CD14-positive monocyte (primary cell): ENCODE measurements around the gene TMEM203. TPM values are rescaled to one million over a fixed set of nuclear protein-coding genes. Genes with fewer than 3 reads are reported as not detected.
A peak's percentile ranks its signal among the peaks of the same experiment; 100 is the strongest.

Source experiments
- DNase-seq, 3 donors: peaks; one replicate each; pipeline ENCODE4 v3.0.0-alpha.2; 2011 to 2022
- H2AFZ ChIP-seq: 2 replicates; pipeline ENCODE4 v1.6.0; 2012; ENCODE audit warnings: mild to moderate bottlenecking, low read depth, low read length, inconsistent platforms; ENCODE audit not compliant: insufficient read depth, poor library complexity, severe bottlenecking
- H3K27ac ChIP-seq, 2 donors: 1 replicate in 1 of 2; 2 replicates in 1 of 2; pipeline ENCODE4 v1.5.1; 2012 to 2013; ENCODE audit warnings: low read length in 2 of 2, control low read depth in 1 of 2, inconsistent platforms in 1 of 2, low read depth in 1 of 2, mild to moderate bottlenecking in 1 of 2
- H3K27me3 ChIP-seq, 2 donors: one replicate each; pipeline versions ENCODE4 v1.6.0 to v1.6.1; 2011 to 2013; ENCODE audit warnings: low read length in 2 of 2; ENCODE audit not compliant: control insufficient read depth in 2 of 2, insufficient read depth in 2 of 2
- H3K36me3 ChIP-seq, 2 donors: replicated peaks in 1 of 2; 1 replicate in 1 of 2; 2 replicates in 1 of 2; pipeline versions ENCODE4 v1.5.1 to v1.6.1; 2012 to 2013; ENCODE audit warnings: low read length in 2 of 2, control low read depth in 1 of 2, inconsistent platforms in 1 of 2, mild to moderate bottlenecking in 1 of 2; ENCODE audit not compliant: insufficient read depth in 2 of 2, control insufficient read depth in 1 of 2
- H3K4me1 ChIP-seq, 2 donors: 1 replicate in 1 of 2; 2 replicates in 1 of 2; pipeline versions ENCODE4 v1.5.1 to v1.6.1; 2012 to 2013; ENCODE audit warnings: low read length in 2 of 2, control low read depth in 1 of 2, inconsistent platforms in 1 of 2, mild to moderate bottlenecking in 1 of 2, moderate library complexity in 1 of 2; ENCODE audit not compliant: insufficient read depth in 2 of 2, control insufficient read depth in 1 of 2
- H3K4me2 ChIP-seq: replicated peaks from 2 replicates; pipeline ENCODE3; 2012; ENCODE audit warnings: low read length, moderate library complexity, mild to moderate bottlenecking; ENCODE audit not compliant: poor library complexity, severe bottlenecking; ENCODE audit errors: extremely low read depth
- H3K4me3 ChIP-seq, 3 experiments: fragments of 200-600 bp in 1 of 3; sonication (generic) in 1 of 3; replicated peaks in 1 of 3; 1 replicate in 2 of 3; 2 replicates in 1 of 3; pipeline ENCODE4 v1.5.1; 2011 to 2013; ENCODE audit warnings: low read length in 3 of 3, mild to moderate bottlenecking in 3 of 3, control low read depth in 2 of 3, low read depth in 2 of 3, inconsistent platforms in 1 of 3, moderate library complexity in 1 of 3
- H3K79me2 ChIP-seq: 2 replicates; pipeline ENCODE4 v1.6.0; 2012; ENCODE audit warnings: mild to moderate bottlenecking, control low read depth, inconsistent platforms, low read length, moderate library complexity; ENCODE audit not compliant: insufficient read depth
- H3K9ac ChIP-seq: 2 replicates; pipeline ENCODE4 v1.6.0; 2017; ENCODE audit warnings: low read length, mild to moderate bottlenecking; ENCODE audit not compliant: insufficient read depth, poor library complexity, severe bottlenecking
- H3K9me3 ChIP-seq, 2 donors: replicated peaks in 1 of 2; 1 replicate in 1 of 2; 2 replicates in 1 of 2; pipeline versions ENCODE4 v1.5.1 to v1.6.1; 2012 to 2013; ENCODE audit warnings: low read length in 2 of 2, control low read depth in 1 of 2; ENCODE audit not compliant: control insufficient read depth in 1 of 2, insufficient read depth in 1 of 2
- H4K20me1 ChIP-seq: 2 replicates; pipeline ENCODE4 v1.6.0; 2012; ENCODE audit warnings: mild to moderate bottlenecking, low read length, control low read depth, moderate library complexity; ENCODE audit not compliant: insufficient read depth
- H3K27ac Mint-ChIP-seq, 7 donors: one replicate each; pipeline ENCODE4 v1.8.0; 2020; ENCODE audit warnings: mild to moderate bottlenecking in 7 of 7, mixed read lengths in 7 of 7, moderate library complexity in 6 of 7, inconsistent platforms in 2 of 7
- H3K27me3 Mint-ChIP-seq, 3 donors: one replicate each; pipeline ENCODE4 v1.8.0; 2021 to 2022; ENCODE audit warnings: low read depth in 3 of 3, mild to moderate bottlenecking in 3 of 3, mixed read lengths in 3 of 3, moderate library complexity in 3 of 3, inconsistent platforms in 1 of 3
- H3K36me3 Mint-ChIP-seq, 2 donors: one replicate each; pipeline ENCODE4 v1.8.0; 2020; ENCODE audit warnings: mixed read lengths in 2 of 2, inconsistent platforms in 1 of 2, mild to moderate bottlenecking in 1 of 2
- H3K4me1 Mint-ChIP-seq: one replicate; pipeline ENCODE4 v1.8.0; 2020; ENCODE audit warnings: mild to moderate bottlenecking, mixed read lengths
- H3K4me3 Mint-ChIP-seq, 2 donors: one replicate each; pipeline ENCODE4 v1.8.0; 2020; ENCODE audit warnings: mild to moderate bottlenecking in 2 of 2, mixed read lengths in 2 of 2, moderate library complexity in 1 of 2
- H3K9me3 Mint-ChIP-seq, 7 donors: one replicate each; pipeline ENCODE4 v1.8.0; 2020 to 2022; ENCODE audit warnings: mixed read lengths in 7 of 7, mild to moderate bottlenecking in 6 of 7, moderate library complexity in 6 of 7, inconsistent platforms in 2 of 7
- CTCF ChIP-seq: fragments of 200-600 bp; IDR thresholded peaks from one replicate; pipeline ENCODE4 v1.8.0; 2022; ENCODE audit warnings: antibody characterized with exemption, mild to moderate bottlenecking
- WGBS: methylation state at CpG from one replicate; pipeline ENCODE4 v1.1.5; 2013; ENCODE audit warnings: missing lambda C conversion rate; ENCODE audit not compliant: insufficient coverage; 5-methylcytosine and 5-hydroxymethylcytosine counted together
- intact Hi-C, 2 donors: fragments of 100-400 bp; cut with micrococcal nuclease; formaldehyde crosslinking; loops; one replicate each; pipeline versions ENCODE4 v1.15.0 to v1.15.1; 2023
- polyA plus RNA-seq, 3 donors: library from polyadenylated mRNA; depleted of rRNA in 1 of 3; unstranded in 2 of 3; stranded (reverse) in 1 of 3; fragments of 300-500 nt in 2 of 3; fragments of >200 nt in 1 of 3; fragmentation: Illumina TruSeq in 2 of 3; gene quantifications; 1 replicate in 2 of 3; 2 replicates in 1 of 3; pipeline ENCODE4 v1.2.3, GENCODE V29; 2012 to 2021

The TMEM203 gene
- polyA plus RNA-seq, 3 donors = 13.1 to 88.1 (median 76.1) TPM

- Histone ChIP-seq H3K4me1 (peaks cover 28 to 33% of the 10 kb centered on the region in 2 donors), H3K9ac (no peak overlapping the region), H3K27ac (no peak overlapping the region), H3K4me2 (no peak overlapping the region), H3K4me3 (no peak overlapping the region), H3K36me3 (no peaks in the 10 kb centered on the region), H3K9me3 (no peaks in the 10 kb centered on the region), H3K79me2 (no peaks in the 10 kb centered on the region), H2AFZ (no peak overlapping the region), H3K27me3 (peaks cover 0 to 13% of the 10 kb centered on the region in 2 donors), H4K20me1 (no peaks in the 10 kb centered on the region)
- DNase-seq = no peak
- Mint-ChIP-seq H3K27me3 (peaks cover 4 to 39% (median 5%) of the 10 kb centered on the region in 3 donors), H3K36me3 (no peaks in the 10 kb centered on the region), H3K9me3 (peaks cover 0 to 2% (median 0%) of the 10 kb centered on the region in 7 donors), H3K27ac (peak overlapping the region in 2 of 7 donors; percentile 41 to 64), H3K4me3 (no peak overlapping the region), H3K4me1 (peaks cover 20% of the 10 kb centered on the region)
- intact Hi-C loops = loop anchor here in 1 of 2 donors (5.0 kb wide), 1 partner anchor 109 kb away; no protein-coding TSS in a partner anchor
- TF ChIP-seq CTCF = no peak
- 75% methylated on average over 14 of the region's 18 CpGs for whole genome bisulfite sequencing
Measured at GRCh38 chr9:137226338-137227053, 21.0 kb upstream of the TMEM203 start.

- H3K4me3 Mint-ChIP-seq = no peak overlapping the region
- H3K4me1 Mint-ChIP-seq = peaks cover 20% of the 10 kb centered on the region
- Histone ChIP-seq H3K27ac (no peak overlapping the region), H3K4me1 (peaks cover 29 to 35% of the 10 kb centered on the region in 2 donors), H3K36me3 (no peaks in the 10 kb centered on the region), H3K9ac (no peak overlapping the region), H3K27me3 (peaks cover 0 to 18% of the 10 kb centered on the region in 2 donors), H3K4me2 (no peak overlapping the region), H3K9me3 (no peaks in the 10 kb centered on the region), H3K79me2 (no peaks in the 10 kb centered on the region), H4K20me1 (no peaks in the 10 kb centered on the region), H2AFZ (no peak overlapping the region), H3K4me3 (no peak overlapping the region)
- peaks cover 5 to 42% (median 6%) of the 10 kb centered on the region in 3 donors for H3K27me3 Mint-ChIP-seq
- WGBS = 78% methylated on average over 21 of the region's 21 CpGs
- no peak overlapping the region for H3K27ac Mint-ChIP-seq
- H3K9me3 Mint-ChIP-seq = peaks cover 0 to 2% (median 0%) of the 10 kb centered on the region in 7 donors
- intact Hi-C loops = loop anchor here in 1 of 2 donors (5.0 kb wide), 1 partner anchor 109 kb away; no protein-coding TSS in a partner anchor
- no peak for DNase-seq
- no peak for TF ChIP-seq CTCF
- no peaks in the 10 kb centered on the region for H3K36me3 Mint-ChIP-seq
Measured at GRCh38 chr9:137225699-137226331, 20.4 kb upstream of the TMEM203 start.
